Measurements from ENCODE around the gene BNIP5.

Gene BNIP5

GRCh38 chr6:36330366-36330765 lies 6.3 kb downstream of the BNIP5 start:
- DNase-seq (ENCODE audit: low read depth), result no peak
- TF ChIP-seq CTCF (IDR thresholded peaks at IDR 0.05; ENCODE audit: control insufficient read depth, insufficient read depth, low read depth, low read length, missing control alignments), result no peak
- no peak overlapping the region for H3K4me3 ChIP-seq (ENCODE audit: control insufficient read depth, low read depth, low read length)

GRCh38 chr6:36329798-36330291 lies 6.8 kb downstream of the BNIP5 start:
- no peak for TF ChIP-seq CTCF (IDR thresholded peaks at IDR 0.05; ENCODE audit: control insufficient read depth, insufficient read depth, low read depth, low read length, missing control alignments)
- H3K4me3 ChIP-seq (ENCODE audit: control insufficient read depth, low read depth, low read length), result no peak overlapping the region
- no peak for DNase-seq (ENCODE audit: low read depth)

GRCh38 chr6:36328600-36328999 lies 8.1 kb downstream of the BNIP5 start:
- no peak overlapping the region for H3K4me3 ChIP-seq (ENCODE audit: control insufficient read depth, low read depth, low read length)
- DNase-seq (ENCODE audit: low read depth), result no peak
- TF ChIP-seq CTCF (IDR thresholded peaks at IDR 0.05; ENCODE audit: control insufficient read depth, insufficient read depth, low read depth, low read length, missing control alignments), result no peak

- no peak overlapping the region for H3K4me3 ChIP-seq (ENCODE audit: control insufficient read depth, low read depth, low read length)
- TF ChIP-seq CTCF (IDR thresholded peaks at IDR 0.05; ENCODE audit: control insufficient read depth, insufficient read depth, low read depth, low read length, missing control alignments), result no peak
- DNase-seq (ENCODE audit: low read depth), result no peak
These were observed 8.8 kb downstream of the BNIP5 start for GRCh38 chr6:36327919-36328236.

GRCh38 chr6:36327226-36327918 lies 9.3 kb downstream of the BNIP5 start:
- H3K4me3 ChIP-seq (ENCODE audit: control insufficient read depth, low read depth, low read length), result no peak overlapping the region
- no peak for TF ChIP-seq CTCF (IDR thresholded peaks at IDR 0.05; ENCODE audit: control insufficient read depth, insufficient read depth, low read depth, low read length, missing control alignments)
- DNase-seq (ENCODE audit: low read depth), result no peak

- no peak for DNase-seq (ENCODE audit: low read depth)
- H3K4me3 ChIP-seq (ENCODE audit: control insufficient read depth, low read depth, low read length), result no peak overlapping the region
These were observed 10.2 kb downstream of the BNIP5 start for GRCh38 chr6:36326356-36326995.

More at GRCh38 chr6:36326356-36326995, 10.2 kb downstream of the BNIP5 start:
- TF ChIP-seq CTCF (IDR thresholded peaks at IDR 0.05; ENCODE audit: control insufficient read depth, insufficient read depth, low read depth, low read length, missing control alignments), result no peak
